Stimulated activated CD4-positive, alpha-beta T cell treated with anti-CD3 and anti-CD28 coated beads, TNF-alpha, amount 100 ng/mL, for 24 hours (primary cell): ENCODE results near the gene IL6ST.
"Not testable (repeated sequence)": the region's sequence is repeated elsewhere in the genome, so short reads cannot be mapped to it uniquely, and the experiment has no call there.

Experiments
- DNase-seq, 3 experiments: peaks; one replicate each; pipeline ENCODE4 v3.0.0-alpha.2; 2020; ENCODE audit warnings: low read depth in 3 of 3

The IL6ST gene

DNA sequence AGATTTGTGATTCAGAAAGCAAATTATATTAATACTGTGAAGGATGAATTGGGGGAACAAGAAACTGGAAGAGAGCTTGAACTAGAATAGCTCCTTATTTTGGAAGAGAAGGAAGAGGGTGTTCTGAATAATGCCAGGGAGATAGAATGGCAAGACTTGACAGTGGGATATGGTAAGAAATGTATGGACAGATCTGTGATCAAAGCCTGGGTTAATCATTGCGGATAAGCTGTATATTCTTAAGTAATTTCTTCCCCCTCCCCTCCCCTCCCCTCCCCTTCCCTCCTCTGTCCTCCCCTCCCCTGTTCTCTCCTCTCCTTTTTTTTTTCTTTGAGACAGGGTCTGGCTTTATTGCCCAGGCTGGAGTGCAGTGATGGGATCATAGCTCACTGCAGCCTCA lies 10.1 kb upstream of the IL6ST start:
- no peak for DNase-seq

DNA sequence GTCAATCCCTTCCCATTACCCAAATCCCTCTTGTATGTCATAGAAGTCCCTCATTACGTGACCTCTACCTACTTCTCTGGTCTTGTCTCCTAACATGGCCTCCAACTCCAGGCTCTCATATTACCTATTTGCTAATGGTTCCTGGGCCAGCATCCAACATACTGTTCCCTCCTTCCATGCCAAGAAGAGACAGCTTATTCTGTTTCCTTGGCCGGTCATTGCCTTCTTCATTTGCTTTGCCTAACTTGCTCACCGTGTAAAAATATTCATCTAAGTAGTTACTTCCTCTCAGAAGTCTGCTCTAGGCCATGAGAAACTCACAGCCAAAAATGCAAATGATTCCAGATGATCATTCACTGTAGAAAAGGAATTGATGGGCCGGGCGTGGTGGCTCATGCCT lies 8.9 kb upstream of the IL6ST start:
- DNase-seq = no peak

DNA sequence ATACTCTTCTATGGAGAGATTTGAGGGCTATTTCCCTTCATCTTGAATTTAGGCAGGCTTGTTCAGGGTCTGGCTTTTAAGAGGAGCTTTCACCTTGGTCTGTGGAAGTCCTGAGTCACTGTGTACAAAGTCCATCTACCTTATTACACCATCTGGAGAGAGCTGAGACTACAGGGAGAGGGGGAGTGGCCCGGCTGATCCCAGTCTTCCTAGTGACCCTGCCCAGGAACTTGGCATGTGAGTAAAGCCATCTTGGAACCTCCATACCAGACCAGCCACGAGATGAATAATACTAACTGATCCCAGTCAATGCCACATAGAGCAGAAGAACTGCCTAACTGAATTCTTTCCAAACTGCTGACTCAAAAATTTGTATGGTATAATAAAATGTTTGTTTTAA lies 8.4 kb upstream of the IL6ST start:
- no peak for DNase-seq

DNA sequence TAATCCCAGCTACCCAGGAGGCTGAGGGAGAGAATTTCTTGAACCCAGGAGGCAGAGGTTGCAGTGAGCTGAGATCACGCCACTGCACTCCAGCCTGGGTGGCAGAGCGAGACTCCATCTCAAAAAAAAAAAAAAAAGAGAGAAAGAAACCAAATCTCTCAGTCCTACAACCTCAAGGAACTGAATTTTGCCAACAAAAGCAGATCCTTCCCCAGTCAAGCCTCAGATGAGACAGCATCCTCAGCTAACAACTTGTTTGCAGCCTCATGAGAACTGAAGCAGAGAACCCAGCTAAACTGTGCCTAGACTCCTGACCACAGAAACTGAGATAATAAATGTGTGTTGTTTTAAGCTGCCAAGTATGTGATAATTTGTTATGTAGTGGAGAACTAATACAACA lies 7.5 kb upstream of the IL6ST start:
- no peak for DNase-seq

GRCh38 chr5:56000221-56000620 lies 5.5 kb upstream of the IL6ST start:
- DNase-seq = not testable (repeated sequence)

- DNase-seq = no peak
These were observed 4.2 kb upstream of the IL6ST start for GRCh38 chr5:55998966-55999365.

DNA sequence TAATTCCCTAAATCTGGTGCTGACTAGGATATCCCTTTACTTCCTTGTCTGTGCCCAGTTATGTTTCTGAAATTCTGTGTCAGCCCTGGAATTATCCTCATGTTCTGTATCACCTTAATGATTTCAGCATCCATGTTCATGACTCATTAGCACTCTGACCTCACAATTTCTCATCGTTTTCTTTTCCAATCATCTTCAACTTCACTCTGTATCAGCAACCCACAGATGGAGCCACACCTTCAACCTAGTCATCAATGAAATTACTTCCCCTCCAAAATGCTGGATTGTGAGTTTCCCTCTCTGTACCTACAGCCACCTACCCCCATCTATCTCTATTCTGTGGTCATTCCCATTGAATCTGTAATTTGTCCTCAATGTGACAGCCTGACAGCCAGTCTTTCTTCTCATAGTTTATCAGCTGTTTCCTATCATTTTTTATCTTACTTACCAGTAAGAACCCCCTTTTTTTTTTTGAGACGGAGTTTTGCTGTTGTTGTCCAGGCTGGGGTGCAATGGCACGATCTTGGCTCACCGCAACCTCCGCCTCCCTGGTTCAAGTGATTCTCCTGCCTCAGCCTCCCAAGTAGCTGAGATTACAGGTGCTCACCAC lies 3.1 kb upstream of the IL6ST start:
- DNase-seq = no peak

- peak; percentile 91 to 98 (median 92) for DNase-seq
These were observed 493 bp upstream of the IL6ST start for GRCh38 chr5:55994998-55995914.

DNA sequence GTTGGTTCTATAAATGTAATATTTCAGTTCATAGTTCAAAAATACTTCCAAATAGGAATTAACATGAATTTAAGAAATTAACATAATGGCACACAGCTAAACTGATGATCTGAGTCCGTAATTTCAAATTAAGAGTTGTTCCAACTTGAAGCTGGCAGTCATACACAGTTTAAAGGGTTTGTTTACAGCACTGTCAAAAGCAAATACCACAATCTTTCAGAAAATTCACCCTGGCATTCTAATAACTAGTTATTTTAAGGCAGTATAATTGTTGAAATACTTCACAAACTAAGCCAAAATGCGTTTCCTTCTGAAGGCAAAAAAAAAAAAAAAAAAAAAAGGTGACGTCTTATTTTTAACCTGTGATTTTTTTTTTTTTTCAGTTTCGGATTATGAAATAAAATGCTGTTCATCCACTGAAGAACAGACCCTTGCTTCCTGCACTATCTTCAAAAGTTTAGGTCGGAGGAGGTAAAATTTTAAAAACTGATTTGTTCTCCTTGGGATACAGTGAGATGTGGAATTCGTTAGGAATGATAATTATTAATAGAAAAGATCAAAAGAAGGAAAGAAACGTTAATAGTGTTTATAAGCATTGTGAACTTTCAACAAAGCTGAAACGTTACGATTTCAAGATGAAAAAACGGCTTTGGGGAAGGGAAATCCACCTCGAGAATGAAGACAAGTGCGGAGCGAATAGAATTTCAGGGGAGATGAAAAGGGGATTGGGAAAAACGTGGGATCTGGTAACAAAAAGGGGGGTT lies 850 bp downstream of the IL6ST start:
- DNase-seq = no peak

DNA sequence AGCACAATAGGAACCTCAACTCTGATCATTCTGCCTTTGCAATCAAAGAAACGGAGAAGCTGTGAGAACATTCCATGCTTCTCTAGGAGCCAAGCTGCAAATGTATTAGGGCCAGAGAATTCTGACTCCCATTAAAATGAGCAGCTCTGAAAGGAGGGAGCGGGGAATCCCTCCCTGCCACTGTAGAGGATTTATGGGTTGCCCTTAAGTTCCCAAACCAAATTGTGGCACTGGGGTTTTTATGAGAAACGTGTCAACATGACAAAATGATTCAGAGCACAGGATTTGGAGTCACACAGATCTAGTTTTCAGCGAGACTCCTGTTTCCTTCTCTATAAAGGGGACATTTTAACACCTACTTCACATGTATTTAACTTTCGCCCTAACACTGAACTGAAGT lies 1.8 kb downstream of the IL6ST start:
- no peak for DNase-seq

- no peak for DNase-seq
These were observed 2.8 kb downstream of the IL6ST start for GRCh38 chr5:55991768-55992486.

GRCh38 chr5:55990895-55991294 lies 3.9 kb downstream of the IL6ST start:
- DNase-seq = not testable (repeated sequence)

- DNase-seq = no peak
These were observed 4.9 kb downstream of the IL6ST start for GRCh38 chr5:55989860-55990259.

- DNase-seq = no peak
These were observed 5.7 kb downstream of the IL6ST start for GRCh38 chr5:55988979-55989638.

DNA sequence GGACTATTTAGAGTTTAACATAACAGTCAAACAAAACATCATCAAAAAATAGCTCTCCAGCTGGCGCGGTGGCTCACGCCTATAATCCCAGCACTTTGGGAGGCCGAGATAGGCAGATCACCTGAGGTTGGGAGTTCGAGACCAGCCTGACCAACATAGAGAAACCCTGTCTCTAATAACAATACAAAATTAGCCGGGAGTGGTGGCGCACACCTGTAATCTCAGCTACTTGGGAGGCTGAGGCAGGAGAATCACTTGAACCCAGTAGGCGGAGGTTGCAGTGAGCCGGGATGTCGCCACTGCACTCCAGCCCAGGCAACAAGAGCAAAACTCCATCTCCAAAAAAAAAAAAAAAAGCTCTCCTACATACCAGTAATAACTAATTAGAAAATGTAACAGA lies 6.3 kb downstream of the IL6ST start:
- not testable (repeated sequence) for DNase-seq

GRCh38 chr5:55986931-55987330 lies 7.8 kb downstream of the IL6ST start:
- no peak for DNase-seq

GRCh38 chr5:55985181-55985580 lies 9.6 kb downstream of the IL6ST start:
- no peak for DNase-seq

- DNase-seq = no peak
These were observed 10.8 kb downstream of the IL6ST start for GRCh38 chr5:55983986-55984385.

DNA sequence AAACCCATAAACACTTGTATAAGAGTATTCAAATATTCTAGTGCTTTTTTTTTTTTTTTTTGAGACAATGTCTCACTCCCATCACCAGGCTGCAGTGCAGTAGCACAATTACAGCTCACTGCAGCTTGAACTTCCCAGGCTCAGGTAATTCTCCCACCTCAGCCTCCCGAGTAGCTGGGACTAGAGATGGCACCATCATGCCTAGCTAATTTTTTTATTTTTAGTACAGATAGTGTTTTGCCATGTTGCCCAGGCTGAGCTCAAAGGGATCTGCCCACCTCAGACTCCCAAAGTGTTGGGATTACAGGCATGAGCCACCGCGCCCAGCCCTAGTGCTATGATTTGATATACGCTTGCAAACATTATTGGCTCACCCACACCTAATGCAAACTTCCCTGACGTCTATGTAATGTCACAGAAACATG lies 11.8 kb downstream of the IL6ST start:
- DNase-seq = no peak

DNA sequence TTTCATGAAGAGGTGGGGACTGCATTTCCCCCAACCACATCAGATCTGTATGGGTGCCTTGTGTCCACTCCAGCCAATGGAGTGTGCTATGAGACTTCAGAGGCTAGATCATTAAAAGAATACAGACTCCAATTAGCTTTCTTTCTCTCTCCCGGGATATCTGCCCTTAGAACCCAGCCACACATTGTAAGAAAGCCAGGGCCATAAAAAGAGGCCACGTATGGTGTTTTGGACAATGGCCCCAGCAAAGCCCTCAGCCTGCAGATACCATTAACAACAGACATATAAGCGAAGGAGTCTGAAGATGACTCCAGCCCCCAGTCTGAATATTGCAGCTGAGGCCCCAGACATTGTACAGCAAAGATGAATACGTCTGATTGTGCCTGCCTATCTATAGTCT lies 21.5 kb downstream of the IL6ST start:
- no peak for DNase-seq

DNA sequence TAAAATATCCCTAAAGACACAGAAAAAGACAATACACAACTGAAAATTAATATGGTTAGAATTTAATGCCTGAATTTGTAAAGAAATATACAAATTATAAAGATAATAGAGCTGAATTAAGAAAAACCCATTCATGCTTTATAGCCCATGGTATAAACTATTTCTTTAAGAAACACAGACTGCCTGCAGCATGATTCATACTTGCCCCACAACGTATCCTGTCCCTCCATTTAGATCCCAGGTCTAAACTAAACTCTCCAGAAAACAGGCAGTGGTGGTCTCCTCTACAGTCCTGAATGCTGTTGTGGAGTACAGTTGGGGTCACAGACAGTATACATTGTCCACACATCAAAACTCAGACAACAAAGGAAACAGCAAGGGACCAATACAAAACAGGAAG lies 24.8 kb downstream of the IL6ST start:
- no peak for DNase-seq
